ENCODE measurements around the gene GYS1.
A peak's percentile ranks its signal among the peaks of the same experiment; 100 is the strongest.
"Not testable (repeated sequence)": the region's sequence is repeated elsewhere in the genome, so short reads cannot be mapped to it uniquely, and the experiment has no call there.

The GYS1 gene

DNA sequence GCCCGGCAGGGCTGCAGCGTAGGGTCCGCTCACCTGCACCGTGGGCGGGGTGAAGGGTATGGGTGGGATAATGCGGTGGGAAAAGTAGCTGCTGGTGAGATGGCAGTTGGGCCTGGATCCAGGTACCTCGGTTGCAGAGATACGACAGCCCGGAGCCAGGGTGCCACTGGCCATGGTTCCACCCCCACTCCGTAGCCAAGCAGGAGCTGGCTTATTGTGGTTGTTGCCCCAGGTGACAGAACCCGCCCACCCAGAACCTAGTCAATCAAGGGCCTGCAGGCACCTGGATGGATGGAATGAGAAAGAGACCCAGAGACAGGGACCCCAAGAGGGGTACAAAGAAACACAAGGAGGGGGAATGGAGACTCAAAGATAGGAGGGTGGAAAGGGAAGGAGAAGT is 27.2 kb upstream of the GYS1 start:
- DNase-seq: no peak
- H3K79me1 ChIP-seq (replicated peaks; ENCODE audit: low read length, poor library complexity, severe bottlenecking): no peaks in the 10 kb centered on the region

DNA sequence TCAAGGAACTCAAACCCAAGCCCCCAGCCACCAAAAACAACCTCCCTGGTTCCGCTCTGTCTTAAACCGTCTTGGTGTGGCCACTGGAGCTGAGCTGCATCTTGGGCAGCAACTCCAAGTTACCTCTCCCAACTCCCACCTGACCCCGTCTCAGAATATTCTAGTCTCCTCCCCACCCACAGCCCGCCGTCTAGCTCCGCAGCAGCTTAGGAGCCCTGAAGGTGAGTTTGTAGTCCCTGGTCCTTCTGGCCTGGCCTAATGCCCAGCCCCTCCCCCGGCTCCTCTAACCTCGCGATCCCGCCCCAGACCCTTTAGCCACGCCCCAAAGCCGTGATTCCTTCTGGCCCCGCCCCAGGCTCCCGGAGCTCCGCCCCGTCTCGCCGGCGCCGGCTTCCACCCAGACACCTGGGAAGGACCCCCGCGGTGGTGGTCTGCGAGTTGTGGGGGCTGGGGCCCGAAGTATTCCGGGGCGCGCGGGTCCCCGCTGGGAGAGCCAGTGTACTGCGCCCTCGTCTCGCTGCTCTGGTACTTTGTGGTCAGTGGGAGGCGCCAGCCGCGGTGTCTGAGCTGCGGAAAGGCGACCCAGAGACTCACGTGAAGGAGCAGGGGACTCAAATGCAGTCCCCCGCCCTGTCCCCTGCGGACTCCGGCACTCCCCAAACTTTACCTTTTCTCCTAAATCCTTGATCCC is 26.3 kb upstream of the GYS1 start:
- Histone ChIP-seq H2BK120ac (ENCODE audit: low read depth, low read length) (no peak overlapping the region), H3K23ac (ENCODE audit: low read length in 2 of 2) (no peak overlapping the region), H3K4me2 (ENCODE audit: low read length, poor library complexity, severe bottlenecking) (no peak overlapping the region), H2BK5ac (ENCODE audit: low read depth, low read length, poor library complexity, severe bottlenecking) (no peak overlapping the region), H2AFZ (ENCODE audit: low read depth, low read length) (no peak overlapping the region), H3K18ac (ENCODE audit: low read depth in 1 of 2, low read length in 2 of 2) (no peak overlapping the region), H3K9me3 (ENCODE audit: control insufficient read depth, low read length) (no peaks in the 10 kb centered on the region), H3K27ac (ENCODE audit: low read length, poor library complexity, severe bottlenecking) (no peak overlapping the region), H3K9ac (ENCODE audit: low read length) (no peak overlapping the region), H3K14ac (ENCODE audit: low read length in 2 of 2) (no peak overlapping the region), H3K79me1 (replicated peaks; ENCODE audit: low read length, poor library complexity, severe bottlenecking) (no peaks in the 10 kb centered on the region), H3K4ac (ENCODE audit: low read depth in 1 of 2, low read length in 2 of 2) (no peak overlapping the region), H2BK12ac (ENCODE audit: low read length in 2 of 2) (no peak overlapping the region), H4K91ac (ENCODE audit: low read length) (no peak overlapping the region), H3K4me1 (ENCODE audit: control insufficient read depth, insufficient read depth, low read depth, low read length) (peaks cover 15% of the 10 kb centered on the region), H3K27me3 (ENCODE audit: control insufficient read depth in 1 of 2, insufficient read depth in 1 of 2, low read length in 2 of 2) (peaks cover 5 to 30% of the 10 kb centered on the region in 2 experiments), H3K4me3 (ENCODE audit: insufficient read depth in 1 of 2, low read depth in 1 of 2, low read length in 2 of 2) (peak overlapping the region in 1 of 2 experiments; percentile 70), H3K36me3 (ENCODE audit: control insufficient read depth in 1 of 2, insufficient read depth in 2 of 2, low read depth in 1 of 2, low read length in 2 of 2) (peaks cover 18 to 27% of the 10 kb centered on the region in 2 experiments), H2AK5ac (ENCODE audit: low read length, severe bottlenecking) (no peak overlapping the region), H4K8ac (ENCODE audit: low read length) (no peak overlapping the region), H2BK15ac (ENCODE audit: low read depth, poor library complexity, severe bottlenecking) (no peak overlapping the region)
- whole genome bisulfite sequencing: 30% methylated on average over 41 of the region's 41 CpGs
- no peak for DNase-seq

More for the DNA sequence above, 27.2 kb upstream of the GYS1 start:
- Histone ChIP-seq H3K4me2 (ENCODE audit: low read length, poor library complexity, severe bottlenecking) (no peak overlapping the region), H2BK12ac (ENCODE audit: low read length in 2 of 2) (no peak overlapping the region), H3K18ac (ENCODE audit: low read depth in 1 of 2, low read length in 2 of 2) (no peak overlapping the region), H2AFZ (ENCODE audit: low read depth, low read length) (no peak overlapping the region), H3K9me3 (ENCODE audit: control insufficient read depth, low read length) (no peaks in the 10 kb centered on the region), H2BK5ac (ENCODE audit: low read depth, low read length, poor library complexity, severe bottlenecking) (no peak overlapping the region), H2AK5ac (ENCODE audit: low read length, severe bottlenecking) (no peak overlapping the region), H2BK15ac (ENCODE audit: low read depth, poor library complexity, severe bottlenecking) (no peak overlapping the region), H3K9ac (ENCODE audit: low read length) (no peak overlapping the region), H3K4me1 (ENCODE audit: control insufficient read depth, insufficient read depth, low read depth, low read length) (peaks cover 15% of the 10 kb centered on the region), H3K4ac (ENCODE audit: low read depth in 1 of 2, low read length in 2 of 2) (no peak overlapping the region), H3K14ac (ENCODE audit: low read length in 2 of 2) (no peak overlapping the region), H3K23ac (ENCODE audit: low read length in 2 of 2) (no peak overlapping the region), H3K4me3 (ENCODE audit: insufficient read depth in 1 of 2, low read depth in 1 of 2, low read length in 2 of 2) (no peak overlapping the region), H3K36me3 (ENCODE audit: control insufficient read depth in 1 of 2, insufficient read depth in 2 of 2, low read depth in 1 of 2, low read length in 2 of 2) (peaks cover 11 to 17% of the 10 kb centered on the region in 2 experiments), H3K27me3 (ENCODE audit: control insufficient read depth in 1 of 2, insufficient read depth in 1 of 2, low read length in 2 of 2) (peaks cover 5 to 30% of the 10 kb centered on the region in 2 experiments), H3K27ac (ENCODE audit: low read length, poor library complexity, severe bottlenecking) (no peak overlapping the region), H4K8ac (ENCODE audit: low read length) (no peak overlapping the region), H4K91ac (ENCODE audit: low read length) (no peak overlapping the region), H2BK120ac (ENCODE audit: low read depth, low read length) (no peak overlapping the region)
- WGBS: 93% methylated on average over 11 of the region's 11 CpGs

DNA sequence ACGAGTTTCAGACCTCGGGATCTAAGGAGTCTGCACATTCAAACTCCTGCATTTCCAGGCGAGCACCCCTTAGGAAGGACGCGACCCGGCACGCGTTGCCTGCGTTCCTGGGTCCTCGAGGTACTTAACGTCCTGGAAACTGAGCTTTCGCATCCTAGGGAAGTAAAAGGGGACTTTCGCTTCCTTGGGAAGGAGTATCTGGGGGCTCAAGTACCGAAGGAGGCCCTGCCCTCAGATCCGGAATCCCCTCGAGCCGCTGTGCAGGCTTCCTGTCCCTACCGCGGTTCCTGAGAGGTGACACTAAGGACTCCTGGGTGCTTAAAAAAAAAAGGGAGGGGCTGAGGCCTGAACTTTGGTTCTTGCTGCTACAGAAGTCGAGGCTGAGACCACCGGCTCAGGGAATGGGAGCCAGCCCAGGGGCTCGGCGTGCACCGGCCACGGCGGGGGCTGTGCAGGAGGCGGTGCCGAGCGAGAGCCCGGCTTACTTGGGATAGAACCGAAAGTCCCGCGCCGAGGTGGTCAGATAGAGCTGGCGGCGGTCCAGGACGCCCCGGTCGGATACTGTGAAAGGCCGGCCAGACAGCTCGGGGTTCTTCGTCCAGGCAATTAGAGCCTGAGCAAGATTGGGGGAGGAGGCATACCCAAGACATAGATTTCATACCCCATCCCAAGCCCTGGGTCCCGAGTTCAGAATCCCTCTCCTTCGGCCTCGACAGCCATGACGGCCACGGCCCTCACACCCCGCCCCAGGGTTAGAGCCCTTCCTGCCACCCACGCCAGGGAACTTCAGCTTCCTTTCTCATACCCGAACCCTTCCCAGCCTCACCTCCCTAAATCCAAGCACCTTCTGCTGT is 25.5 kb upstream of the GYS1 start:
- not testable (repeated sequence) for H3K23ac ChIP-seq (ENCODE audit: low read length in 2 of 2); H2AK5ac ChIP-seq (ENCODE audit: low read length, severe bottlenecking); H3K27ac ChIP-seq (ENCODE audit: low read length, poor library complexity, severe bottlenecking); H4K8ac ChIP-seq (ENCODE audit: low read length); H2BK15ac ChIP-seq (ENCODE audit: low read depth, poor library complexity, severe bottlenecking); H2AFZ ChIP-seq (ENCODE audit: low read depth, low read length); H3K18ac ChIP-seq (ENCODE audit: low read depth in 1 of 2, low read length in 2 of 2); H3K79me1 ChIP-seq (replicated peaks; ENCODE audit: low read length, poor library complexity, severe bottlenecking); H2BK5ac ChIP-seq (ENCODE audit: low read depth, low read length, poor library complexity, severe bottlenecking); H3K4ac ChIP-seq (ENCODE audit: low read depth in 1 of 2, low read length in 2 of 2); H2BK12ac ChIP-seq (ENCODE audit: low read length in 2 of 2); DNase-seq; H4K91ac ChIP-seq (ENCODE audit: low read length); H2BK120ac ChIP-seq (ENCODE audit: low read depth, low read length); H3K14ac ChIP-seq (ENCODE audit: low read length in 2 of 2); H3K9me3 ChIP-seq (ENCODE audit: control insufficient read depth, low read length)
- 53% methylated on average over 49 of the region's 50 CpGs for WGBS
- H3K4me1 ChIP-seq (ENCODE audit: control insufficient read depth, insufficient read depth, low read depth, low read length): peaks cover 15% of the 10 kb centered on the region
- H3K36me3 ChIP-seq (ENCODE audit: control insufficient read depth in 1 of 2, insufficient read depth in 2 of 2, low read depth in 1 of 2, low read length in 2 of 2): peaks cover 24 to 32% of the 10 kb centered on the region in 2 experiments
- peak overlapping the region; percentile 85 for H3K4me2 ChIP-seq (ENCODE audit: low read length, poor library complexity, severe bottlenecking)
- H3K27me3 ChIP-seq (ENCODE audit: control insufficient read depth in 1 of 2, insufficient read depth in 1 of 2, low read length in 2 of 2): peaks cover 5 to 30% of the 10 kb centered on the region in 2 experiments
- H3K4me3 ChIP-seq (ENCODE audit: insufficient read depth in 1 of 2, low read depth in 1 of 2, low read length in 2 of 2): peak overlapping the region in 1 of 2 experiments; percentile 70
- peak overlapping the region; percentile 45 for H3K9ac ChIP-seq (ENCODE audit: low read length)

Measured in mesenchymal stem cell (in vitro differentiated cells and primary cell).